Measurements from ENCODE around the gene ZC3H12D. TPM values are rescaled to one million over a fixed set of nuclear protein-coding genes. Genes with fewer than 3 reads are reported as not detected.

ZC3H12D gene
- polyA plus RNA-seq, 3 donors, result 0.96 to 4.7 (median 1.2) TPM

DNA sequence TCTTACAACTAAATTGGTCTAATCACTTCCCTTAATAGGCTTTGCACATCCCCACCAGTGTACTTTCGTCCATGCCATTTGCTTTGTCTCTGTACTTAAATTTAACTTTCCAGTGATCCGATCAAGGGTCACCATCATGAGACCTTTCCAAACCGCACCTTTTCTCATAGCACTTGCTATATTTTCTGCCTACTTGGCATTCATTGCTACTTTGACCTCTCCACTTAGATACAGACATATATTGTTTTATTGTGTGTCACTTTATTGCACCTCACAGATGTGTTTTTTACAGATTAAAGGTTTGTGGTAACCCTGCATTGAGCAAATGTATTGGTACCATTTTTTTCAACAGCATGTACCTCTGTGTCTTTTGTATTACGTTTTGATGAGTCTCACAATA, 70.0 kb downstream of the ZC3H12D start:
- Mint-ChIP-seq H3K4me3 (no peak overlapping the region), H3K27me3 (ENCODE audit: low read depth in 3 of 3) (peaks cover 0 to 1% (median 0%) of the 10 kb centered on the region in 3 donors), H3K36me3 (peaks cover 22 to 26% of the 10 kb centered on the region in 2 donors), H3K4me1 (peaks cover 11% of the 10 kb centered on the region), H3K27ac (no peak overlapping the region), H3K9me3 (peaks cover 0 to 2% (median 0%) of the 10 kb centered on the region in 7 donors)
- TF ChIP-seq, protein P1, sequence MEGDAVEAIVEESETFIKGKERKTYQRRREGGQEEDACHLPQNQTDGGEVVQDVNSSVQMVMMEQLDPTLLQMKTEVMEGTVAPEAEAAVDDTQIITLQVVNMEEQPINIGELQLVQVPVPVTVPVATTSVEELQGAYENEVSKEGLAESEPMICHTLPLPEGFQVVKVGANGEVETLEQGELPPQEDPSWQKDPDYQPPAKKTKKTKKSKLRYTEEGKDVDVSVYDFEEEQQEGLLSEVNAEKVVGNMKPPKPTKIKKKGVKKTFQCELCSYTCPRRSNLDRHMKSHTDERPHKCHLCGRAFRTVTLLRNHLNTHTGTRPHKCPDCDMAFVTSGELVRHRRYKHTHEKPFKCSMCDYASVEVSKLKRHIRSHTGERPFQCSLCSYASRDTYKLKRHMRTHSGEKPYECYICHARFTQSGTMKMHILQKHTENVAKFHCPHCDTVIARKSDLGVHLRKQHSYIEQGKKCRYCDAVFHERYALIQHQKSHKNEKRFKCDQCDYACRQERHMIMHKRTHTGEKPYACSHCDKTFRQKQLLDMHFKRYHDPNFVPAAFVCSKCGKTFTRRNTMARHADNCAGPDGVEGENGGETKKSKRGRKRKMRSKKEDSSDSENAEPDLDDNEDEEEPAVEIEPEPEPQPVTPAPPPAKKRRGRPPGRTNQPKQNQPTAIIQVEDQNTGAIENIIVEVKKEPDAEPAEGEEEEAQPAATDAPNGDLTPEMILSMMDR (IDR thresholded peaks at IDR 0.05), result no peak
- Histone ChIP-seq H3K36me3 (replicated peaks in 1 of 2; ENCODE audit: control insufficient read depth in 1 of 2, insufficient read depth in 2 of 2, low read length in 2 of 2) (peaks cover 21 to 31% of the 10 kb centered on the region in 2 donors), H3K27me3 (ENCODE audit: control insufficient read depth in 2 of 2, insufficient read depth in 2 of 2, low read length in 2 of 2) (no peaks in the 10 kb centered on the region), H3K9ac (ENCODE audit: insufficient read depth, low read length, poor library complexity, severe bottlenecking) (no peak overlapping the region), H3K4me2 (replicated peaks; ENCODE audit: extremely low read depth, low read length, poor library complexity, severe bottlenecking) (no peak overlapping the region), H3K4me1 (ENCODE audit: control insufficient read depth in 1 of 2, insufficient read depth in 2 of 2, low read length in 2 of 2) (peaks cover 0 to 10% of the 10 kb centered on the region in 2 donors), H3K27ac (ENCODE audit: low read depth in 1 of 2, low read length in 2 of 2) (no peak overlapping the region), H2AFZ (ENCODE audit: insufficient read depth, low read depth, low read length, poor library complexity, severe bottlenecking) (no peak overlapping the region), H3K4me3 (replicated peaks in 1 of 3; ENCODE audit: low read depth in 2 of 3, low read length in 3 of 3) (no peak overlapping the region), H3K9me3 (replicated peaks in 1 of 2; ENCODE audit: control insufficient read depth in 1 of 2, insufficient read depth in 1 of 2, low read length in 2 of 2) (no peaks in the 10 kb centered on the region), H3K79me2 (ENCODE audit: insufficient read depth, low read length) (no peaks in the 10 kb centered on the region), H4K20me1 (ENCODE audit: insufficient read depth, low read length) (peaks cover 4% of the 10 kb centered on the region)
- DNase-seq, result no peak
- WGBS (ENCODE audit: insufficient coverage), result 94% methylated on average over 2 of the region's 4 CpGs
- intact Hi-C loops (cut with micrococcal nuclease), result no loop called here

DNA sequence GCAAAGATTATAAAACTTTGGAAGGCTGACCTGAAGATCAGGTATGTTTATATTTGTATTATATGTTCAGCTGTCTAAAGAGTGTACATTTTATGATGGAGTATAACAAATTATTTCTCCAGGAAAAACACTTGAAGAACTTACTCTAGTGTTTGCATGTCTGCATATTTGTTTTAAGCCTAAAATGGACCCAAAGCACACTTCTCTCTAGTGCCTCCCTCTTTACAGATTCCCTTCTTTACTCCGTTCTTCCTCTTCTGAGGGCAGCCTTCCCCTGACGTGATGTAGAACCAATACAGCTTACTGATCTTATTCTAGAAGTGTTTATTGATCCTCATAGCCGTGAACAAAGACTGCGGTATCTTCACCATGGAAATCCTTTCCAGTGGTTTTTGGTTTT, 70.8 kb downstream of the ZC3H12D start:
- Mint-ChIP-seq H3K36me3 (peaks cover 23 to 32% of the 10 kb centered on the region in 2 donors), H3K27me3 (ENCODE audit: low read depth in 3 of 3) (peaks cover 0 to 1% (median 0%) of the 10 kb centered on the region in 3 donors), H3K4me1 (peaks cover 2% of the 10 kb centered on the region), H3K4me3 (no peak overlapping the region), H3K27ac (peak overlapping the region in 2 of 7 donors; percentile 60 to 62), H3K9me3 (peaks cover 0 to 2% (median 0%) of the 10 kb centered on the region in 7 donors)
- peaks cover 0 to 2% of the 10 kb centered on the region in 2 donors for H3K4me1 ChIP-seq (ENCODE audit: control insufficient read depth in 1 of 2, insufficient read depth in 2 of 2, low read length in 2 of 2)
- H3K27me3 ChIP-seq (ENCODE audit: control insufficient read depth in 2 of 2, insufficient read depth in 2 of 2, low read length in 2 of 2), result no peaks in the 10 kb centered on the region
- TF ChIP-seq, protein P1 (IDR thresholded peaks at IDR 0.05), result no peak
- H3K9ac ChIP-seq (ENCODE audit: insufficient read depth, low read length, poor library complexity, severe bottlenecking), result no peak overlapping the region
- H3K4me2 ChIP-seq (replicated peaks; ENCODE audit: extremely low read depth, low read length, poor library complexity, severe bottlenecking), result no peak overlapping the region
- WGBS (ENCODE audit: insufficient coverage), result 83% methylated on average over 1 of the region's 4 CpGs
- intact Hi-C loops (cut with micrococcal nuclease), result no loop called here
- DNase-seq, result no peak
- no peaks in the 10 kb centered on the region for H3K9me3 ChIP-seq (replicated peaks in 1 of 2; ENCODE audit: control insufficient read depth in 1 of 2, insufficient read depth in 1 of 2, low read length in 2 of 2)
- H3K4me3 ChIP-seq (replicated peaks in 1 of 3; ENCODE audit: low read depth in 2 of 3, low read length in 3 of 3), result no peak overlapping the region
- H2AFZ ChIP-seq (ENCODE audit: insufficient read depth, low read depth, low read length, poor library complexity, severe bottlenecking), result no peak overlapping the region
- H4K20me1 ChIP-seq (ENCODE audit: insufficient read depth, low read length), result peaks cover 8% of the 10 kb centered on the region
- H3K27ac ChIP-seq (ENCODE audit: low read depth in 1 of 2, low read length in 2 of 2), result no peak overlapping the region
- peaks cover 29 to 39% of the 10 kb centered on the region in 2 donors for H3K36me3 ChIP-seq (replicated peaks in 1 of 2; ENCODE audit: control insufficient read depth in 1 of 2, insufficient read depth in 2 of 2, low read length in 2 of 2)
- no peaks in the 10 kb centered on the region for H3K79me2 ChIP-seq (ENCODE audit: insufficient read depth, low read length)
